Measurements from ENCODE around the gene SLC39A7. TPM values are rescaled to one million over a fixed set of nuclear protein-coding genes. Genes with fewer than 3 reads are reported as not detected.

The SLC39A7 gene
- total and polyA plus RNA-seq, 2 of the 4 experiments (the other 2 are of a cell fraction): 135 to 208 TPM

DNA sequence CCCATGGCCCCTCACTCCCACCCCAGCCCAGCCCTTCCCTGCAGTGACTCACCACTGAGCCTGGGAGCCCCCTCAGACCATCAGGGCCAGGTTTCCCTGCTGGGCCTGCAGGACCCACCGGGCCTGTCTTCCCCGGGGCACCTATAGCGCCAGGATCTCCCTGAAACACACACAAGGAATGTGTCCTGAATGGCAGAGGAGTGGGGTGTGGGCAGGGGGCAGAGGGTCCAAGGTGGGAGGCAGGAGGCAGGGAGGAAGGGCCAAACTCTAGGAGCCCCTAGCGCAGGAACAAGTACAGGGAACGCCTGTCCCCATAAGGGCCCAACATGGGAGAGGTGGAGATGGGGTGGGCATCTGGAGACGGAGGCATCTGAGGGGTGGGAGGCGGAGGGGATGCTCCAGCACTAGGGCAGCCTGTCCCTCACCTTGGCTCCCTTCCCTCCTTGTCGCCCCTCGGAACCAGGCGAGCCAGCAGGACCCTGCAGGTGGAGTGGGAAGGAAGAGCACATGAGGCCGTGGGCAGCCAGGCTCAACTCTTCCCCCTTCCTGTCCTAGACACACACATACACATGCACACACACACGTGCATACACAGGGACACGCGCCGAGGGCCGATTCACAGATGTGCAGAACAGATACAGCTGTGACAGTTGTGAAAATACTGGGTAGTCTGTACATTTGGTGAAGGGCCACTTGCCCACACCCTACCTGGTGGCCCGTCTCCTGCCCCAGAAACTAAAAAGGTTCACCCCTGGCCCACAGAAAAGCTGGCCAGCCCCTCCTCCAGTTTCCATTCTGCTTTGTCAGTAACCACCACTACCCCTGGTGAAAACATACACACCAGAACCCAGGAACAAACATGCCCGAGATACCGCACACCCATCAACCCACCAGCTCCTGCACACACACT is 33.0 kb upstream of the SLC39A7 start:
- H3K4me2 ChIP-seq (ENCODE audit: low read depth, low read length): no peak overlapping the region
- no CpG with 5 or more reads among the region's 19 CpGs for WGBS, 2 experiments (ENCODE audit: extremely low coverage in 2 of 2, insufficient read length in 1 of 2)
- H3K36me3 ChIP-seq (ENCODE audit: control insufficient read depth, insufficient read depth, low read length): no peaks in the 10 kb centered on the region
- H3K27me3 ChIP-seq (ENCODE audit: control insufficient read depth, insufficient read depth, low read length): peaks cover 7% of the 10 kb centered on the region
- H3K9me3 ChIP-seq (ENCODE audit: control insufficient read depth, insufficient read depth, low read length): no peaks in the 10 kb centered on the region
- H2AK5ac ChIP-seq (ENCODE audit: low read depth, low read length): no peak overlapping the region
- TF ChIP-seq NFE2L2 (IDR thresholded peaks at IDR 0.05; ENCODE audit: low read depth, low read length) (no peak), MAFK (IDR thresholded peaks at IDR 0.05; ENCODE audit: low read depth, low read length) (no peak), FOS (IDR thresholded peaks at IDR 0.05; ENCODE audit: low read depth, low read length) (no peak), SMC3 (IDR thresholded peaks at IDR 0.05; ENCODE audit: low read depth, low read length) (no peak)
- TF ChIP-seq, protein P1, sequence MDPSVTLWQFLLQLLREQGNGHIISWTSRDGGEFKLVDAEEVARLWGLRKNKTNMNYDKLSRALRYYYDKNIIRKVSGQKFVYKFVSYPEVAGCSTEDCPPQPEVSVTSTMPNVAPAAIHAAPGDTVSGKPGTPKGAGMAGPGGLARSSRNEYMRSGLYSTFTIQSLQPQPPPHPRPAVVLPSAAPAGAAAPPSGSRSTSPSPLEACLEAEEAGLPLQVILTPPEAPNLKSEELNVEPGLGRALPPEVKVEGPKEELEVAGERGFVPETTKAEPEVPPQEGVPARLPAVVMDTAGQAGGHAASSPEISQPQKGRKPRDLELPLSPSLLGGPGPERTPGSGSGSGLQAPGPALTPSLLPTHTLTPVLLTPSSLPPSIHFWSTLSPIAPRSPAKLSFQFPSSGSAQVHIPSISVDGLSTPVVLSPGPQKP (IDR thresholded peaks at IDR 0.05; ENCODE audit: borderline replicate concordance, low read depth, low read length): no peak
- H3K18ac ChIP-seq (ENCODE audit: low read depth, low read length): no peak overlapping the region
- no peaks in the 10 kb centered on the region for H3K79me1 ChIP-seq (ENCODE audit: low read depth in 1 of 2, low read length in 2 of 2)
- no peak overlapping the region for H4K91ac ChIP-seq (ENCODE audit: insufficient read depth, low read depth, low read length)
- no peak overlapping the region for H3K4ac ChIP-seq (ENCODE audit: low read depth, low read length)
- ATAC-seq (ENCODE audit: low read depth) (no peak), DNase-seq (no peak)
- H3K14ac ChIP-seq (replicated peaks; ENCODE audit: low read depth, low read length): no peak overlapping the region
- H2BK120ac ChIP-seq (ENCODE audit: low read depth, low read length): no peak overlapping the region
- H2AK9ac ChIP-seq (replicated peaks; ENCODE audit: low read depth, low read length, poor library complexity): no peak overlapping the region
- no peak overlapping the region for H3K23ac ChIP-seq (ENCODE audit: low read depth, low read length)
- H3K9me1 ChIP-seq (ENCODE audit: insufficient read depth, low read length): no peaks in the 10 kb centered on the region
- BruUV-seq (replicated peaks): no TSS peak
- H4K20me1 ChIP-seq (ENCODE audit: insufficient read depth, low read length): no peaks in the 10 kb centered on the region
- no peak overlapping the region for H3K56ac ChIP-seq (ENCODE audit: extremely low read depth, insufficient read depth, low read length)
- H3K4me1 ChIP-seq (ENCODE audit: control insufficient read depth, insufficient read depth, low read length): no peaks in the 10 kb centered on the region
- H3K4me3 ChIP-seq (ENCODE audit: insufficient read depth, low read depth, low read length): no peak overlapping the region
- H3K9ac ChIP-seq (ENCODE audit: low read depth, low read length): no peak overlapping the region
- dilution Hi-C loops (cut with HindIII; ENCODE audit: low sequenced_read_pairs, unreplicated experiment) (no loop called here), in situ Hi-C loops (cut with MboI; ENCODE audit: low sequenced_read_pairs) (loop anchor here (10.0 kb wide), 1 partner anchor 153 kb away; no protein-coding TSS in a partner anchor), intact Hi-C loops (cut with micrococcal nuclease) (no loop called here)
- no peak overlapping the region for H2BK5ac ChIP-seq (ENCODE audit: low read depth, low read length, poor library complexity, severe bottlenecking)
- no peak overlapping the region for H2AFZ ChIP-seq (replicated peaks; ENCODE audit: low read length, poor library complexity)
- ChIA-PET CTCF (no interaction called here), POLR2A (ENCODE audit: unreplicated experiment) (no interaction called here)
- H4K5ac ChIP-seq (ENCODE audit: low read depth, low read length): no peak overlapping the region
- H3K27ac ChIP-seq (ENCODE audit: insufficient read depth, low read length): no peak overlapping the region
- no peak overlapping the region for H2BK20ac ChIP-seq (ENCODE audit: low read depth, low read length)
- no peak overlapping the region for H4K8ac ChIP-seq (ENCODE audit: low read depth in 2 of 2, low read length in 2 of 2)
- no peak overlapping the region for H2BK15ac ChIP-seq (ENCODE audit: low read depth, low read length)

All from IMR-90 (cell line).